Stimulated activated CD8-positive, alpha-beta memory T cell treated with anti-CD3 and anti-CD28 coated beads, Interleukin-12 subunit alpha, Interleukin-12 subunit beta, amount 100 ng/mL, for 24 hours (primary cell): Measurements from ENCODE around the gene ZDHHC7.

ENCODE experiments used
- DNase-seq: peaks from one replicate; pipeline ENCODE4 v3.0.0-alpha.2; 2020; ENCODE audit errors: extremely low read depth

ZDHHC7 gene

DNA sequence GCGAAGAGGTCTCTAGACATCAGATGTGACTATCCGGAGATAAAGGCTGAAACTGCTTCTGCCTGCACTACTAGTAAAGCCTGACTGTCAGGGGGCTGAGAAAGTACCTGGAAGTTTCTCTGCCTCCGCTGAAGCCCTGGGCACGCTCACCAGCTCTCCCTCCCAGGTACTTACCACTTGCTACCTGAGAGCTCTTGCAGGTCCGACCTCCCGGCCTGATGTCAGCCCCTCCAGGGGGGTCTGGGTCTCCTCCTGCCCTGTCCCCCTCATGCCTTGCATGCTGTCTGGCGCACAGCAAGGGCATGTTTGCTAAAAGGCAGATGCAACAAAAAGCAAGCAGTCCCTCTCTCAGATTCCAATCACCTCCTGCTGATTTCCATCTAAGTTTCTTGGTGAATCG is 17.4 kb downstream of the ZDHHC7 start:
- no peak for DNase-seq

DNA sequence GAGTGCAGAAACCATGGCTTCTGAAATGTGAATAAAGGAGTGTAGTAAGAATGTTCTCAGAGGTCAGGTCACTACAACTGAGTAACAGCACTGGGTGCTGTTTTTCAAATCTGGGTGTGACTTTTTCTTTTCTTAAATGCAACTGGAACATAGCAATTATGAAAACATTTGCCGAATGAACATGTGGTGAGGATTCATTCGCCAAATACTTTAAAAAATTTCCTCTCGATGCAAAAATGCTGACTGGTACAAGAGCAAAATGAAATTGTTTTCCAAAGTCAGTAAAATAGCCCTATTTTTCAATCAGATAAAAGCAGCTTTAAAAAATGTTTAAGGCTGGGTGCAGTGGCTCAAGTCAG is 18.6 kb downstream of the ZDHHC7 start:
- no peak for DNase-seq

DNA sequence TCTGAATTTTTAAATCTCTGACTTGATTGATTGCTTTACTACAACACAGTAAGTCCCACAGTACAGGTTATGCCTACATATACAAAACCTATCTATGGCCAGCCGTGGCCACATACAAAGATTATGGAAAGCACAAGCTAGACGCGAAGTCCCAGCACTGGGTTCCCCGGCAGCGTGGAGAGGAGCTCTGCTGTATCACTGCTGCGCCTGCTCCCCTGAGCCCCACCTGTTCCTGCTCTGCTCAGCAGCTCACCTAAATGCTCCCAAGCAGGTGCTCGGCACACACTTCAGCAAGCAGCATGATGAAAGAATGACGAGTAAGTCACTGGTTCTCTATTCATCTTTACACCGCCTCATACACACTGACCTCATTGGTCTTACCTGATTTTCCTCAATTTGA is 20.6 kb downstream of the ZDHHC7 start:
- no peak for DNase-seq

DNA sequence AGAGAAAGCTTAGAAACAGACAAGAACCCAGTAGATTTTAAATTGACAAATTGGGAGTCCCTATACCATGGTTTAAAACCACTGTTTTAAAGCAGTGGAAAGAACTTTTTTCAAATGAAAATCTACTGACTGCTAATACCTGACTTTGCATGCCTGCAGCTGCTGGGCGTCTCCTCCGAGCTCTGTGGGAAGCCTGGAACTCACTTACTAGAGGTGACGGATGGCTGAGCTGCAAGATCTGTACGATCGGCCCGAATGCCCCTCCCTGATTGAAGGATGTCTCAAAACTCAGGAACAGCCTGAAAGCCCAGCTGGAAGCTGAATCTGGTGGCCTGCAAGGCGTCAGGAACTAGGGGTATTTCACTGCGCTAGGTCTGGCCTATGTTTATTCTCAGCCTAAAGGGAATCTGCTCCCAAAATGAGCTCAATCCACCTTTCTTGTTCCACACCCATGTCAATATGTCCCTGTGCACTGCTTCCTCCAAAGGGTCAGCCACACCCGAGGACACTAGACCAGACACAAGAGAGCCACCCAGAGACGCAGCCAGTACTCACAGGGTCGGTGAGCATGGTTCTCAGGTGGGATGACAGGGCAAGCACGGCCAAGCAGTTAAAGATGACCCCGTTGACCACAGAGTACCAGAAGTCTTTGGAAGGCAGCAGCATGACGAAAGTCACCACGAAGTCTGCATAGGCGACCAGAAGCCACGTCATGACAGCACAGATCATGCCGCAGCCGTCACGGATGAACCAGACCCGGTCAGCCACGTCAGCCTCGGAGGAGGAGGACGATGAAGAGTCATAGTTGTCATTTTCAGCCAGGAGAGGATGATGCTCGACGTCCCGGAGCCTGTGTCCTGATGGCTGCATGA is 21.4 kb downstream of the ZDHHC7 start:
- no peak for DNase-seq

DNA sequence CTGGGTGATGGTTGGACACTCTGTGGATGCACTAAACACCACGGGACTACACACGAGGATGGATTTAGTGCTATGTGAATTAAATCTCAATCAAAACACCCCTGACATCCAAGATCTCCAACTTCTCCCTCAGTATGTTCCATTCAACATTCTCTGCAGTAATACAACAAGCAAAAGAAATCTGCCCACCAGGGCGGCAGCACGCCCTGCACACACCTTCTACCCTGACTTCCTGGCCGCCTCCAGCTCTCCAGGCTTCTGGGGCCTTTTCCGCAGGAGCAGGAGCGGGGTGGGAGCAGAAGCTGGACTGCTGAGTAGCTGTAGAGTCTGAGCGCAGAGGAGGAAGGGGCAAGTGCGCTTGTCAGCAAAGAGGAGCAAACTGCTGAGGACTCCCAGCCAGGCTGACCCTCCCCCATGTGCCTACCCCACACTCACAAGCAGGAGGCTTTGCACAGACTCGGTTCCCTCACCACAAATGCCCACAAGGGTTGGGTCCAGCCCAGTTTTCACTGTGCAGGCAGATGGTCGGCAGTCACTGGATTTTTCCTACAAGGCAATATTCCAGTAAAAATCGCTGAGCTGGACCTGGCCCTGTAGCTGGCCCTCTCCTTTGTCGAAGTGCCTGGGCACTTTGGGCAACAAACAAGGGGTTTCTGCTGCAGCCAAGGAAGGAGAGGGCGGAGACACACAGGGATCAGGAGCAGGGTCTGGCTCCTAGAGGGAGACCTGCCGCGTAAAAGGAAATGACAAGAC is 22.8 kb downstream of the ZDHHC7 start:
- no peak for DNase-seq

DNA sequence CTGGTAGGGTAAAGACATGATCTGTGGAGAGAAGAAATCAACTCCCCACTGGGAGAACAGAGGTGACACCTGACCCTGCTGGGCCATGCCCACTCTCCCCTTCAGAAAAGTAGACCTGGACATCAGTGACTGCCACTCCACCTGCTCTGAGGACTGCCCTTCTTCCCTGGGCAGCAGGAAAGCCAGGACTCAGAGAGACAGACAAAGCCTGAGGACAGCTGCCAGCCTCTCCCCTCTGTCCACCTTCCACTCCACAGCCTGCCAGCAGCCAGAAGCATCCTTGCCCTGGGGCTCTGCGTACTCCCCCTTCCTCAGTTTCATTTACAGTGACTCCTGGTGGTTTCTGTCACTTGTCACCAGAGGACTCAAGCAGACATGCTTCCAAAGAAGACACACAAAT is 24.5 kb downstream of the ZDHHC7 start:
- DNase-seq = no peak

DNA sequence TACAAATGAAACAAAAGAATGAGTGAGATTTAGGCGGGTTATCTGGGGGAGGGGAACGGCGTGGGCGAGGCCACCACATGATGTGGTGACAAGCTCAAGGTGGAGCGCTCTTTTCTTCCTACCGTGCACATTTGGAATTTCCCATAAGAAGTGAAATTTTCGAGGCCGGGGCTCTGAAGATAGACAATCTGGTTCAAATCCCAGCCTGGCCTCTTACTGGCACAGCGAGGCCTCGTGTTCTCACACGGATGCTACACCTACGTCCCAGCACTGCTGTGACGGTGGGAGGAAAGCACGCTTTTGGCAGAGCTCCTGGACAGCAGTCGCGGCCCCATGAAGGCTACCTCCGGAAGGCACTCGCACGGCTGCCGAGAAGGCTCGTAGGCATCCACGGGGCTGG is 25.2 kb downstream of the ZDHHC7 start:
- no peak for DNase-seq

DNA sequence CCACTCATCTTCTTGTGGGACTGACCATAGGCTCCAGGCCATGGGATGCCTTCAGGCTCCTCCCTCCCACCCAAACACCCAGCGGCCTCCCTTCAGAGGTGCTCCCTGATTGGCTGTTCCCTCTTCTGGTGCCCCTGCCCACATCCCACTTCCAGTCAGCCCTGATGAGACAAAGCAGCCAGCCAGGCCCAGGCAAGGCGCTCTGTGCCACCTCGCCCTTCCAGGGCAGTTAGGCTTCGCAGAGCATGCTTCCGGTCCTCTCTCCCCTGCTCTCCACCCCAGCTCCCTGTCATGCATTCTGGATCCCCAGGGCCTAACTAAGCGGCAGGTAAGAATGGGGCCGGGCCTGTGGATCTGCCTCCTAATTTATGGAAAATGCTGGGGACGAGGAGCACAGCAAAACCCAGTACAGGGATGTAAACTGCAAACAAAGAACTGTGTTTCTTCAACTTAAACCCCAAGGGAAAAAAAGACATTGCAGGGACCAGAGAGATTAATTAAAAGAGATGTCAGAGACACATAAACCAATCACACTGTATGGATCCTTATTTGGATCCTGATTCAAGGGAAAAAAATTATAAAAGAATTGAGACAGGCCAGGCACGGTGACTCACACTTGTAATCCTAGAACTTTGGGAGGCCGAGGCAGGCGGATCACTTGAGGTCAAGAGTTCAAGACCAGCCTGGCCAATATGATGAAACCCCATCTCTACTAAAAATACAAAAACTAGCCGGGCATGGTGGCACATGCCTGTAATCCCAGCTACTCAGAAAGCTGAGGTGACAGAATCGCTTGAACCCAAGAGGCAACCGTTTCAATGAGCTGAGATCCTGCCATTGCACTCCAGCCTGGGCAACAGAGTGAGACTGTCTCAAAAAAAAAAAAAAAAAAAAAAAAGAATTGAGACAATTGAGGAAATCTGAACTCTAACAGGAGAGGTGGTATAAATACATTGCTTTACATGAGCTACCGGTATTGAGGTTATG is 26.0 kb downstream of the ZDHHC7 start:
- DNase-seq = no peak

DNA sequence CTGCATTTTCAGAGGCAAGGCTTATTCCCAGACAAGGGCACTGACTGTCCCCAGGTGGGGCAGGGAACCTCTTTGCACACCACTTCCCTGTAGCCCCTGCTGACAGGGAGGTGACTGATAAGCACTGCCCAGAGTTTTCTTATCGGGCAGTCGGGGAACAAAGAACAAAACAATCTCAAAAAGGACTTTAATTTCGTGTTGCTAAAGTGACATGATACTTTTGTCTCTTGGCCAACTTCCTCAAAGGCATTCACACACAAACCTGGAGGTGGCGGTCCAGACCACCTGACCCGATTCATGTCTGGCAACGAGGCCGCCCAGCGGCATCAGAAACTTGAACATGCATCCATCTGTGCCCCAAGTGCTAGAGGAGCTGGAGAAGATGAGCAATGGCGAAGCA is 28.9 kb downstream of the ZDHHC7 start:
- DNase-seq = no peak

DNA sequence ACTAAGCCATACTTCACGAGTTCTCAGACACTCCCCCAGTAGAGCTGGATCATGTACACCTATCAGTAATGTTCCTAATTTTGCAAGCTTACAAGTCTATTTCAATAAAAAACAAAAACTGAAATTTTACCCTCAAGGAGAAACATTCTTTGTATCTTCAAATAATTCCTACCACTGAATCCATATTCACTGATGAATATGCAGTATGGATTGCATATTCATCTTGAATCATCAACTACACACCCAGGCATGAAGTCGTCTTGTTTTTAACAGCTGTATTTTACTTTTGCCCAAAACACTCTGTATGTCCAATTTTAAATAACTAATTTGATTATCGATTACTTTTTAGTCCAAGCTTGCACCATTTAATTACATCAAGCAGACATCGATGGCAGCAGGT is 31.8 kb downstream of the ZDHHC7 start:
- no peak for DNase-seq

DNA sequence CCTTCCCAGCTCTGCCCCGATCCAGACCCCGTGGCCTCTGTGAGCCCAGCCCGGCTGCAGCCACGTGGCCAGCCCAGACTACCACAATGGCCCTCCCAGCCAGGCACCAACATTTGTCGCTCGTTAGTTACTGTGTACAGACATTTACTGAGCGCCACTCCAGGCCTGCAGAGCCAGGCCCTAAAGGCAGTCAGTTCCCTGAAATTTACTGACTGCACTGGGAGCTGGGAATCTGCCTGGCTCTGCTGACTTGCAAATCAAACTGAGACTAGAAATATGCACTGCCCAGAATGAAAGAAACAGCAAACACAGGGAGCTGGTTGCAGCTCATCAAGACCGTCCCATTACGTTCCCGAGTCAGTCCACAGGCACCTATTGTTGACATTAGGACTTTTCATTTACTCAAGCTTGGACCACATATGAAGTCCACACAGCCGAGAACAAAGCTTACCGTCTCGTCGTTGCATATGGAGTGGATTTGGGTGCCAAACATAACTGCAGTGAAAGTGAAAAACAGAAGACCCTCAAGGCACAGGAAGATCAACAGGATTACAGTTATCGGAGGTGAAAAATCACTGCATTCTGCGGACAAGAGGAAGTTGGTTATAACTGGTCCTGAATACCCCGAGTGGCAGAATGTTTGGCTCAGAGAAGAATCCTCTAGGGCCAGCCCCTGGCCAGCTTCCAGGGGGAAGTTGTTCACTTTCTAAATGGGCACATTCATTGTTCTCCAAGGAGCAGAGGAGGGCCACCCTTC is 34.5 kb downstream of the ZDHHC7 start:
- no peak for DNase-seq

DNA sequence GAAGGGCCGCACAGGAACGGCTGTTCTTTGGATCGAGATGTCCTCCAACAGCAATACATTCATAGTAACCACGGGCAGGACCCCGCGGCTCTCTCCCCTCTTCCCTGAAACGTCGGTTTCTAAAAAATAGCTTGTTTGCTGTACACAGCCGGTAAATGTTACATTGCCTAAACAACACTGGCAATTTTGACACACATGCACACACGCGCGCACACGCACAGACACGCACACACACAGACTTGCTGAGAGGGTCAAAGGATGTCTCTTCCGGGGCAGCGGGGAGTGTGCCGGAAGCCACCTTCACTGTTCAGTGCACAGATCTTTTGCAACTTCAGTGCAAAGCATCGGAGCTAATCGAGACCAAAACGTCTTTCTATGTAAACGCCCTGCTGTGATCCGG is 35.8 kb downstream of the ZDHHC7 start:
- no peak for DNase-seq

DNA sequence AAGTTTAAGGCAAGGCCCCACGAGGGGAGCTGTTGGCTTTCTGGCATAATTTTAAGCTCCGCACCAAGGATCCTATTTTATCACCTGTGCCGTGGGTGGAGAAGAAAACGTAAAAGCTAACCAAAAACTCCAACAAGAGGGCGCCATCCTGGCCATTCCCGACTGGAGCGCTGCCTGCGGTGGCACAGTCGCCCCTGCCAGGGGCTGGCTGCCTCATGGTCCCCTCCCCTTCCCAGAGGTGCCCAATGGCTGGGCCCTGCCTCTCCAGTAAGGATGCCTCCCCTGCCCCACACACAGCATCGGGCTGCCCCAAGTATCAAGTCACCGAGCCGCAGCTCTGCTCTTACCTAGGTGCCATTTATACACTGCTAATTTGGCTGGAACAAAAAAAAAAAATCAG is 36.3 kb downstream of the ZDHHC7 start:
- no peak for DNase-seq

DNA sequence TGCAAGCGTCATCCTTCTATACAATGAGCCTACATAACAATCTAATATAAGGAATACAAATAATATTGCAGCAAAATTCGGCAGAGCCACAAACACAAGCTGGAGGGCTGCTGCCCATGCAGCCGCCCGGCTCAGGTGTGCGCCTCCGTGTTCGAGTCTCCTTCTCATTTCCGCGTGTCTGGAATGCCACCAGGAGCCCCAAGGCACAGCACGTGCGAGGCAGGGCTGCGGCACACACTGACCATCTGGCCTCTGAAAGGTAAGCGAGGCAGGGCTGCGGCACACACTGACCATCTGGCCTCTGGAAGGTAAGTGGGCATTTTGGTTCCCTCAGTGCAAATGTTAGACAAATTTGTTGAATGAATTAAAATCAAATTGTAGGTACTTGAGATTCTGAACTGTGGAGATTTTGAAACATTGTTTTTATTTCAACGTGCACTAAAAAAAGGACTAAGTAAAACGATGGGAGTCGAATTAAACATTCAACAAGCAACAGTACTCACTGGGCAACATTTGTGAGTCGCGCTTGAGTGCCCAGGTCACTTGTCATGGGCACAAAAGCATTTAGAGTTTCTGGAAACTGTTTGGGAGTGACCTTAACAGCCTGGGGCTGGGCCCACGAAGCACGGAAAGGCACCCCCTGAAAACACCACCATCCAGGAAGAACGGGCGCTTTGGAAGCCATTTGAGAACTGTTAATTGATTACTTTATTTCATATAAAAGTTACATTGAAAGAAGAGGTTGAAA is 37.4 kb downstream of the ZDHHC7 start:
- DNase-seq = no peak

DNA sequence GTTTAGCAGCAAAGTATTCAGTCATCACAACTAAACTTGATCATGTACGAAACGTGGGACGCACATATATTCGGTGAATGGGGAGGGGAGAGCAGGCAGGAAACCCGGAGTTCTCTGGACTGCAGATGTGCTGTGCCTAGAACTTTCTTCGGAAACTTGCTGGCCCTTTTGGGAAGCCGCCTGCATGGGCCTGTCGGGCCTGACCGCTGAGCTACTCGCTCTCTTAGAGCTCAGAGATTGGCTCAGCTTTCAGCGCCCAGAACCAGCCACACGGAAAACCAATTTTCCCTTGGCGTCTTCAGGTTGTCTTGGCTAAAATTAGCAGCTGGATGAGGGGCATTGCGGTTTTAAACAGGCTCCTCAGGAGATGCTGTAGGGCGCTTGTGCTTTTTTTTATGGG is 38.1 kb downstream of the ZDHHC7 start:
- DNase-seq = no peak

DNA sequence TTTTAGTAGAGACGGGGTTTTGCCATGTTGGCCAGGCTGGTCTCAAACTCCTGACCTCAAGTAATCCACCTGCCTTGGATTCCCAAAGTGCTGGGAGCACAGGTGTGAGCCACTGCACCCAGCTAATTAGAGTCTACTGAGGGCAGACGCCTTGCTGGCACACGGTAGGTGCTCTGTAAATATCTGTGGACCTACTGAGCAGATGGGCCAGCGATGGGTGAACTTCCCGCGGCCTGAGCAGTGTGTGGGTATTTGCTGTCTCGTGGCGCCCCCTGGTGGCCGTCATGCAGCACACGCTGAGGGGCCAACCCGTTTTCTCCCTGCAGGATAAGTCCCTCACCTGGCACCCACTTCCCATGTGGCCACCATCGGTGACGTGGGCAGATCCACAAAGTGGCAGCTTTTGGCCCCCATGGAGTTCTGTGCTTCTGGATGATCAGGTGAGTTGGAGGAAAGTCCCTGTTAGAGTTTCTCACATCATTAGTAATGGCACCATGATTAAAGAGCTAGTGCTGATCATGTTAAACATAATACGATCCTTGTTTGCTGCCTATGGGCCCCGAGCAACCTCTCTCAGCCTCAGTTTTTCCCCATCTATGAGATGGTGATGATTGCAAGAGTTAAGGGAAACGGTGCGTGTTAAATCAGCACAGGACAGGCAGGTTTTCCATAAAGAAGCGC is 40.7 kb downstream of the ZDHHC7 start:
- DNase-seq = peak; percentile 47

DNA sequence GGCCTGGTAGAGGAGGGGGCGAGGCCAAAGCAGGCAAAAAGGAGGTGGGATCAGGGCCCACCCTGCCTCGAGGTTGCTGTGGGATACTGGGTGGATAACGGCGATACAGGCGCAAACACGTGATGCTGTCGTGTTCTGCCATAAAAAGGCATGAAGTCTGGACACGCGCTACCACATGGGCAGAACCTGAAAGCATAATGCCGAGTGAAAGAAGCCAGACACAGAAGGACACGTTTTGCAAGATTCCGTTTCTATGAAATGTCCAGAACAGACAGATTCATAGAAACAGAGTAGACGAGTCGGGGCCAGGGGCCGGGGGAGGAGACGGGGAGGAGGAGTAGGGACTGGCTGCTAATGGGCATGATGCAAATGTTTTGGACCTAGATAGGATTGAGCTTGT is 43.5 kb downstream of the ZDHHC7 start:
- no peak for DNase-seq

DNA sequence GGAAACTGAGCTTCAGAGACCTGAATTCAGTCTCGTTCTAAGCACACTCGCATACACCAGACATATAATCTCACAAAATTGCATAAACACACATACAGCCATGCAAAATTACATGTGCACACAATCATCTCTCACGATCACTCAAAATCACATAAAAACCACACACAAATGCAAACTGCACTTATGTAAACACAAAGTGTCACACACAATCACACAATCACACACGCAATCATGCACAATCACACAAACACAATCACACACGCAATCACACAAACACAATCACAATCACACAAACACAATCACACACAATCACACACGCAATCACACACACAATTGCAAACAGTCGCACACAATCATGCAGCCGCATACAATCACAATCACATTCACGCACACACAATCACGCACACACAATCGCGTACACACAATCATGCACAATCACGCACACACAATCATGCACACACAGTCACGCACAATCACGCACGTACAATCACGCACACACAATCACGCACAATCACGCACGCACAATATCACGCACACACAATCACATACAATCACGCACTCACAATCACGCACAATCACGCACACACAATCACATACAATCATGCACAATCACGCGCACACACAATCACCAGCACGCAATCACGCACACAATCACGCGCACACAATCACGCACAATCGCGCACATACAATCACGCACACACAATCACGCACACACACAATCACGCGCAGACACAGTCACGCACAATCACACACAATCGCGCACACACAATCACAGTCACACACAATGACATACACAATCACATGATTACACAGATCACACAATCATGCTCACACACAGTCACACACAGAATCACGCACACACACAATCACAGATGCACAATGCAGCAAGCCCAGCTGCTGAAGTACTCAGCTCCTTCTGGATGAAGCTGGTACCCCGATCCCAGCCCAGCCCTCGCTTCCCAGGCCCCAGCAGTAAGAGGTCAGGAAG is 45.6 kb downstream of the ZDHHC7 start:
- no peak for DNase-seq
